Pulmonary artery endothelial cell (primary cell): ENCODE measurements around the gene MARK2. TPM values are rescaled to one million over a fixed set of nuclear protein-coding genes. Genes with fewer than 3 reads are reported as not detected.

Experiments
- total RNA-seq: library from RNA; depleted of rRNA; stranded (reverse); fragments of >200 nt; gene quantifications from 2 replicates; pipeline ENCODE4 v1.2.3, GENCODE V29; 2014

The MARK2 gene
- total RNA-seq, 1 donor from 2014 or later: 9.2 TPM

Other genes starting within 250 kb of the MARK2 start
- 44.7 and 57.6 TPM in 2 replicates for gene PLAAT3, start 224.7 kb upstream of the MARK2 start, total RNA-seq
- 107 and 123 TPM in 2 replicates for gene ATL3, start 167.7 kb upstream of the MARK2 start, total RNA-seq
- 41.5 and 51.5 TPM in 2 replicates for gene RTN3, start 157.6 kb upstream of the MARK2 start, total RNA-seq
- 17.5 and 19.3 TPM in 2 replicates for gene ZFTA, start 70.3 kb upstream of the MARK2 start, total RNA-seq
- gene SPINDOC, start 25.7 kb upstream of the MARK2 start, total RNA-seq: 17.1 and 29.0 TPM in 2 replicates
- 0.21 and 1.3 TPM in 2 replicates for gene RCOR2, start 78.1 kb downstream of the MARK2 start, total RNA-seq
- 12.1 and 12.6 TPM in 2 replicates for gene NAA40, start 99.9 kb downstream of the MARK2 start, total RNA-seq
- 263 and 308 TPM in 2 replicates for gene COX8A, start 135.5 kb downstream of the MARK2 start, total RNA-seq
- 67.9 and 71.6 TPM in 2 replicates for gene OTUB1, start 147.3 kb downstream of the MARK2 start, total RNA-seq
- not detected in 2 replicates for gene FLRT1, start 196.8 kb downstream of the MARK2 start, total RNA-seq